CD4-positive, alpha-beta memory T cell (primary cell): Measurements from ENCODE around the gene RPL34. TPM values are rescaled to one million over a fixed set of nuclear protein-coding genes. Genes with fewer than 3 reads are reported as not detected.

Source experiments
- CTCF ChIA-PET: fragments of 350-600 bp; sonication (Branson Sonifier 250); formaldehyde crosslinking; loops from one replicate; lab custom pipeline; 2021; ENCODE audit warnings: inconsistent platforms; ENCODE audit not compliant: partially characterized antibody; lab: Charles Lee
- POLR2A ChIA-PET: fragments of 350-600 bp; sonication (Branson Sonifier 250); formaldehyde crosslinking; loops from one replicate; lab custom pipeline; 2021; ENCODE audit not compliant: partially characterized antibody; lab: Charles Lee
- DNase-seq, 5 donors: peaks; one replicate each; pipeline versions ENCODE4 v3.0.0 to v3.0.0-alpha.2; 2020 to 2022; ENCODE audit warnings: mixed read lengths in 1 of 5
- H3K27ac ChIP-seq: one replicate; pipeline ENCODE4 v1.7.0; 2013; ENCODE audit warnings: low read depth, low read length
- H3K27me3 ChIP-seq: 2 replicates; pipeline ENCODE4 v1.7.0; 2013; ENCODE audit warnings: mild to moderate bottlenecking, low read length, moderate library complexity; ENCODE audit not compliant: insufficient read depth
- H3K36me3 ChIP-seq: 2 replicates; pipeline ENCODE4 v1.7.0; 2013; ENCODE audit warnings: mild to moderate bottlenecking, low read length, moderate library complexity; ENCODE audit not compliant: insufficient read depth
- H3K4me1 ChIP-seq: 2 replicates; pipeline ENCODE4 v1.7.0; 2013; ENCODE audit warnings: mild to moderate bottlenecking, low read length, moderate library complexity; ENCODE audit not compliant: insufficient read depth
- H3K4me3 ChIP-seq, 2 donors: one replicate each; pipeline ENCODE4 v1.7.0; 2013; ENCODE audit warnings: low read length in 2 of 2, mild to moderate bottlenecking in 1 of 2
- H3K9me3 ChIP-seq, 2 donors: one replicate each; pipeline ENCODE4 v1.7.0; 2013; ENCODE audit warnings: low read length in 2 of 2, control low read depth in 1 of 2; ENCODE audit not compliant: control insufficient read depth in 1 of 2
- H3K27ac Mint-ChIP-seq, 7 donors: one replicate each; pipeline ENCODE4 v1.8.0; 2020 to 2021; ENCODE audit warnings: mixed read lengths in 7 of 7, mild to moderate bottlenecking in 6 of 7, inconsistent platforms in 3 of 7, moderate library complexity in 3 of 7
- H3K27me3 Mint-ChIP-seq, 2 donors: one replicate each; pipeline ENCODE4 v1.8.0; 2020 to 2021; ENCODE audit warnings: mixed read lengths in 2 of 2
- H3K36me3 Mint-ChIP-seq, 2 donors: one replicate each; pipeline ENCODE4 v1.8.0; 2020 to 2021; ENCODE audit warnings: mixed read lengths in 2 of 2, inconsistent platforms in 1 of 2, mild to moderate bottlenecking in 1 of 2
- H3K4me1 Mint-ChIP-seq, 4 donors: one replicate each; pipeline ENCODE4 v1.8.0; 2020 to 2021; ENCODE audit warnings: mixed read lengths in 4 of 4, mild to moderate bottlenecking in 1 of 4
- H3K4me3 Mint-ChIP-seq, 8 donors: one replicate each; pipeline ENCODE4 v1.8.0; 2020 to 2021; ENCODE audit warnings: mixed read lengths in 8 of 8, mild to moderate bottlenecking in 7 of 8, moderate library complexity in 6 of 8, inconsistent platforms in 3 of 8
- H3K9me3 Mint-ChIP-seq, 8 donors: one replicate each; pipeline ENCODE4 v1.8.0; 2020 to 2021; ENCODE audit warnings: mixed read lengths in 8 of 8, mild to moderate bottlenecking in 5 of 8, inconsistent platforms in 3 of 8, moderate library complexity in 1 of 8
- intact Hi-C: fragments of 100-400 bp; cut with micrococcal nuclease; formaldehyde crosslinking; loops from one replicate; pipeline ENCODE4 v1.15.1; 2023
- polyA plus RNA-seq, 2 donors: library from polyadenylated mRNA; unstranded; fragments of 300-500 nt; fragmentation: Illumina TruSeq; gene quantifications; one replicate each; pipeline ENCODE4 v1.2.3, GENCODE V29; 2021
- total RNA-seq, 2 experiments: library from RNA; stranded (reverse); gene quantifications; one replicate each; pipeline ENCODE4 v1.2.3, GENCODE V29; 2021

Gene RPL34
- total and polyA plus RNA-seq, 4 experiments from 2014 or later = 2,902 to 4,917 (median 3,899) TPM

DNA sequence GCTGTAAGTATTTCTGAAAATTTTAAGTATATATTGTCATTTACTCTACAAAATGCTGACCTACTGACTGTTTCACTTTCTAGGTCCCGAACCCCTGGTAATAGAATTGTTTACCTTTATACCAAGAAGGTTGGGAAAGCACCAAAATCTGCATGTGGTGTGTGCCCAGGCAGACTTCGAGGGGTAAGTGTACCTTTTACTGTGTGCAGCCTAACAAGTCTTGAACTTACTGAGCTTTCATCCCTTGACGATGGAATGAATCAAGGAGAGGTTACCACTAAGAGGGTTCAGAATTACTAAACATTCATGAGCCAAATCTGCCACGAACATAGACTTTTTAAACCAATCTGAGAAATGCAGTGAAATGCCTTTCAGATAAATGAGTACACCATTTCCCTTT is 1.6 kb downstream of the RPL34 start:
- intact Hi-C loops = no loop called here
- H3K27me3 ChIP-seq = no peaks in the 10 kb centered on the region
- no peaks in the 10 kb centered on the region for H3K9me3 ChIP-seq
- H3K4me1 ChIP-seq = peaks cover 49% of the 10 kb centered on the region
- peaks cover 56% of the 10 kb centered on the region for H3K36me3 ChIP-seq
- Mint-ChIP-seq H3K4me3 (peak overlapping the region in 5 of 8 donors; percentile 13 to 97 (median 95)), H3K27me3 (no peaks in the 10 kb centered on the region), H3K9me3 (no peaks in the 10 kb centered on the region), H3K36me3 (peaks cover 35 to 66% of the 10 kb centered on the region in 2 donors), H3K4me1 (peaks cover 37 to 58% (median 49%) of the 10 kb centered on the region in 4 donors), H3K27ac (peak overlapping the region; percentile 74 to 99 (median 84))
- peak overlapping the region; percentile 79 for H3K27ac ChIP-seq
- ChIA-PET CTCF (interaction anchor here (0.7 kb wide), 1 partner anchor 137 kb away, joined by 3 read pairs; no protein-coding TSS in a partner anchor), POLR2A (interaction anchor here (1.1 to 3.7 kb wide), 5 partner anchors 8 to 902 kb away, joined by 3 to 40 read pairs (median 12); partner anchors contain the start of genes OSTC and PAPSS1)
- DNase-seq = no peak
- H3K4me3 ChIP-seq = no peak overlapping the region

DNA sequence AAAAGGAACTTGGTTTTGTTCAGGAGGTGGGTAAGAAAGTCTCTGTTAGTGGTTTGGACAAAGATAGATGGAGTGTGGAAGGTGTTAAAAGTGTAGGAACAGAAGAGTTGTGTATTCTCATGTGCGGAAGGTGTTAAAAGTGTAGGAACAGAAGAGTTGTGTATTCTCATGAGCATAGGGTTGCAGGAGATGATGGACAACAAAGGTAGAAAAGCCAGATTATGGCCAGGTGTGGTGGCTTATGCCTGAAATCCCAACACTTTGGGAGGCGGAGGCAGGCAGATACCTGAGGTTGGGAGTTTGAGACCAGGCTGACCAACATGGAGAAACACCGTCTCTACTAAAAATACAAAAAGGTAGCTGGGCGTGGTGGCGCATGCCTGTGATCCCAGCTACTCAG is 2.5 kb downstream of the RPL34 start:
- ChIA-PET CTCF (no interaction called here), POLR2A (interaction anchor here (1.4 kb wide), 1 partner anchor 28 kb away, joined by 10 read pairs; the partner anchor contains the start of gene OSTC)
- H3K4me3 ChIP-seq = no peak overlapping the region
- peak overlapping the region; percentile 1 to 97 (median 16) for H3K4me3 Mint-ChIP-seq
- peaks cover 34 to 66% of the 10 kb centered on the region in 2 donors for H3K36me3 Mint-ChIP-seq
- H3K27ac ChIP-seq = peak overlapping the region; percentile 79
- no peaks in the 10 kb centered on the region for H3K9me3 Mint-ChIP-seq
- no peaks in the 10 kb centered on the region for H3K9me3 ChIP-seq
- no peak for DNase-seq
- intact Hi-C loops = no loop called here
- no peaks in the 10 kb centered on the region for H3K27me3 ChIP-seq
- H3K4me1 Mint-ChIP-seq = peaks cover 38 to 58% (median 49%) of the 10 kb centered on the region in 4 donors
- peaks cover 62% of the 10 kb centered on the region for H3K36me3 ChIP-seq
- peaks cover 49% of the 10 kb centered on the region for H3K4me1 ChIP-seq
- peak overlapping the region in 6 of 7 donors; percentile 25 to 99 (median 64) for H3K27ac Mint-ChIP-seq
- no peaks in the 10 kb centered on the region for H3K27me3 Mint-ChIP-seq

DNA sequence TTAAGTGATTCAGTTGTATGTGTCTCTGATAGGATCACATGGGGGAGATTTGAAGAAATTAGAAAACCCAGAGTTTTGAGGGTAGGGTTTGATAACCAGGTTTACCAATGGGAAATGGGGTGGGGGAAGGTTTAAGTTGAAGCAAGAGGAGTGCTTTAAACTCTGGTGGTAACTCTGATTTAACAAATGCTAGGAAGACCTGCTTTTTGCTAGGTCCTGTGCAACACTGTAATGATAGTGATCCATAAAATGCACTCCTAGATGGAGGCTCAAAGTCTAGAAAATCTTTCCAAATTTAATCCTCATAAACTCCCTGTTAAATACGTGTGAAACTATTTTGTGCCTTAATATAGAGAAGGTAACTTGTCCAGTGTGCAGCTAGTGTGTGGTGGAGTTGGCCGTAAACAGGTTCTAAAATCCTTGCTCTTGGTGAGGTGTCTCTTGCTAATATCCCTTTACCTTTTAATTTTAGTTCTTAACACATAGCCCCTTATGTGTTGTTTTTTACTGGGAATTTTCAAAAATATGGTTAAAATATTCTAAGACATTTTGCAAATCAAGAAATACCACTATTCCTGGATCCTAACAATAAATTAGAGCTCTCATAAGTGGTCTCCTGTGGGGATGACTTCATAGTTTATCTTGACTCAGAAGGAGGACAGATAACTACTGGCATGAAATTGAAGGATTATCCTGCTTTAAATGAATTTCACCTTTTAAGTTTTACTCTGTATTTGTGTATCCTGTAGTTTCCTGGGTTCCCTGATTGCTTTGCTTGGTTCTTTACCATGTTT is 4.1 kb downstream of the RPL34 start:
- H3K27me3 Mint-ChIP-seq = no peaks in the 10 kb centered on the region
- Histone ChIP-seq H3K4me1 (peaks cover 40% of the 10 kb centered on the region), H3K27me3 (no peaks in the 10 kb centered on the region), H3K27ac (no peak overlapping the region), H3K9me3 (no peaks in the 10 kb centered on the region), H3K4me3 (no peak overlapping the region), H3K36me3 (peaks cover 69% of the 10 kb centered on the region)
- H3K27ac Mint-ChIP-seq = peak overlapping the region in 5 of 7 donors; percentile 15 to 95 (median 53)
- H3K4me1 Mint-ChIP-seq = peaks cover 31 to 50% (median 41%) of the 10 kb centered on the region in 4 donors
- ChIA-PET POLR2A (interaction anchor here (1.1 to 1.4 kb wide), 2 partner anchors 8 to 26 kb away, joined by 3 to 10 read pairs; partner anchors contain the start of gene OSTC), CTCF (no interaction called here)
- no peaks in the 10 kb centered on the region for H3K9me3 Mint-ChIP-seq
- intact Hi-C loops = no loop called here
- peak overlapping the region in 1 of 8 donors; percentile 7 for H3K4me3 Mint-ChIP-seq
- peaks cover 34 to 77% of the 10 kb centered on the region in 2 donors for H3K36me3 Mint-ChIP-seq
- no peak for DNase-seq

DNA sequence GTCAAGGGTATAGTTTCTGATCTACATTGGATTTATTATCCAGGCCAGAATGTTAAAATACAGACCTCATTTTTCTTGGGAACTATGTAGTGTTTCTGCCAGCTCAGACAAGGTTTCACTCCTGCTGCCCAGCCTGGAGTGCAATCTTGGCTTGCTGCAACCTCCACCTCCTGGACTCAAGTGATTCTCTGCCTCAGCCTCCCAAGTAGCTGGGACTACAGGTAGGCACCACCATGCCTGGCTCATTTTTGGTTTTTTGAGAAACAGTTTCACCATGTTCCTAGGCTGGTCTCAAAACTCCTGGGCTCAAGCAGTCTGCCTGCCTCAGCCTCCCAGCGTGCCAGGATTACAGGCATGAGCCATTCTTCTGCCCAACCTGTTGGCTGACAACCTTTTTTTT is 5.7 kb downstream of the RPL34 start:
- intact Hi-C loops = no loop called here
- H3K4me1 Mint-ChIP-seq = peaks cover 22 to 34% (median 28%) of the 10 kb centered on the region in 4 donors
- CTCF ChIA-PET = no interaction called here
- no peaks in the 10 kb centered on the region for H3K9me3 Mint-ChIP-seq
- no peak for DNase-seq
- H3K36me3 Mint-ChIP-seq = peaks cover 46 to 83% of the 10 kb centered on the region in 2 donors
- H3K27me3 Mint-ChIP-seq = no peaks in the 10 kb centered on the region
- Histone ChIP-seq H3K4me3 (no peak overlapping the region), H3K27me3 (no peaks in the 10 kb centered on the region), H3K36me3 (peaks cover 81% of the 10 kb centered on the region), H3K4me1 (peaks cover 33% of the 10 kb centered on the region), H3K27ac (no peak overlapping the region), H3K9me3 (no peaks in the 10 kb centered on the region)
- POLR2A ChIA-PET = interaction anchor here (1.2 to 1.3 kb wide), 2 partner anchors 15 to 24 kb away, joined by 3 to 4 read pairs; partner anchors contain the start of gene OSTC
- H3K27ac Mint-ChIP-seq = peak overlapping the region in 2 of 7 donors; percentile 53 to 57
- no peak overlapping the region for H3K4me3 Mint-ChIP-seq

DNA sequence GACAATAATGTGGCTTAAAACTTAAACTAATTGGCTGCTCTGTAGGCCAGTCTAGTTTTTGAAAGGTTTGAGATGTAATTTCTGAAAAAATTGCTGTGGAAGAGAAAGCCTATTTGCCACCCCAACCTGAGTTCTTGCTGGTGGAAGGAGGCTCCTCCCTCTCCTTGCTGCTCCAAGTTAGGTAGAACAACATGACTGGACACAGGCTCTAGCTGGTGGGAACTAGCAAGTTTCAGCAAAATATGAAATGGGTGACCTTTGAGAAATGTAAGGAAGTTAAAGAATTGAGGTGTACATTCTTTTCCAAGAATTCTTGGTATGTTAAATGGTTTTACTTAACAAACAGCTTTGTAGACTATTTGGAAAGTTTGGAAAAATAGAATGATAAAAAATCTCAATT is 8.0 kb downstream of the RPL34 start:
- no peak overlapping the region for H3K4me3 ChIP-seq
- Mint-ChIP-seq H3K27ac (peak overlapping the region in 1 of 7 donors; percentile 71), H3K4me1 (peaks cover 12 to 15% (median 13%) of the 10 kb centered on the region in 4 donors), H3K27me3 (no peaks in the 10 kb centered on the region), H3K9me3 (no peaks in the 10 kb centered on the region), H3K4me3 (no peak overlapping the region), H3K36me3 (peaks cover 45 to 84% of the 10 kb centered on the region in 2 donors)
- peaks cover 10% of the 10 kb centered on the region for H3K4me1 ChIP-seq
- no peak for DNase-seq
- ChIA-PET POLR2A (interaction anchor here (0.6 to 3.1 kb wide), 3 partner anchors 8 to 52 kb away, joined by 3 to 15 read pairs (median 4); partner anchors contain the start of gene RPL34), CTCF (no interaction called here)
- no peaks in the 10 kb centered on the region for H3K27me3 ChIP-seq
- intact Hi-C loops = no loop called here
- no peak overlapping the region for H3K27ac ChIP-seq
- H3K36me3 ChIP-seq = peaks cover 74% of the 10 kb centered on the region
- no peaks in the 10 kb centered on the region for H3K9me3 ChIP-seq

DNA sequence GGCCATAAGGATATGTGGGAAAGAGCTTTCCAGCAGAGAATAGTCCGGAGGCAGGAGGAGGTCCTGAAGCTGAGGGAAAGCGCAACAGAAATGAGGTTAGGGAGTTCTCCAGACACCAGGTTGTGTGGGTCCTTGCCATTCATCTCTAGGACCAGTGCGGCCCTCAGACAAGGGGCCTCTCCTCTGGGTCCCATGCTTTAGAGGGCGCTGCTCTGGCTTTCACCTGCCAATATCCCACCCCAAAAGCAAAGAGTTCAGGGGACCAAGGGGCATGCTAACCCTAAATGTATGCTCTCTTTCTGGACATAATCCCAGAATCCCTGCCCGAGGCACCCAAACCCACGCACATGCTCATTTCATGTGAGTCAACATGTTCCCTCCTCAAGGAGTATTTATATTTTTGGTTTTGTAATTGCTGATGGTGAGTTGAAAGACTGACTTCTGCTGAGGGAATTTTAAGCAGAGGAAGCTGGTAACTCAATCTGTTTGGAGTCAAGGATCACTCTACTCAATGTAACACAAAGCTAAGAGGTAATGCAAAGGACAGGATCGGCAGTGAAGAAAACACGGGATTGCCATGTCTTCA is 14.8 kb downstream of the RPL34 start:
- Mint-ChIP-seq H3K27ac (peak overlapping the region in 2 of 7 donors; percentile 59 to 69), H3K27me3 (no peaks in the 10 kb centered on the region), H3K9me3 (no peaks in the 10 kb centered on the region), H3K4me3 (no peak overlapping the region), H3K36me3 (peaks cover 30 to 48% of the 10 kb centered on the region in 2 donors), H3K4me1 (peaks cover 0 to 1% (median 0%) of the 10 kb centered on the region in 4 donors)
- Histone ChIP-seq H3K9me3 (no peaks in the 10 kb centered on the region), H3K36me3 (peaks cover 26% of the 10 kb centered on the region), H3K27me3 (no peaks in the 10 kb centered on the region), H3K4me3 (no peak overlapping the region), H3K4me1 (no peaks in the 10 kb centered on the region), H3K27ac (no peak overlapping the region)
- POLR2A ChIA-PET = interaction anchor here (1.5 kb wide), 1 partner anchor 15 kb away, joined by 4 read pairs; the partner anchor contains the start of gene RPL34
- no peak for DNase-seq
- CTCF ChIA-PET = no interaction called here
- intact Hi-C loops = no loop called here
